Mesenchymal stem cell (in vitro differentiated cells and primary cell): ENCODE results near the gene DPYD.

Experiments used
- DNase-seq: peaks from one replicate; pipeline ENCODE4 v3.0.0-alpha.2; 2013
- H2AFZ ChIP-seq: one replicate; pipeline ENCODE4 v1.6.1; 2013; ENCODE audit warnings: low read depth, mild to moderate bottlenecking, control low read depth, inconsistent platforms, low read length, moderate library complexity
- H2AK5ac ChIP-seq: 2 replicates; pipeline ENCODE4 v1.6.1; 2013; ENCODE audit warnings: low read length, moderate library complexity, mild to moderate bottlenecking, inconsistent platforms; ENCODE audit not compliant: severe bottlenecking
- H2BK120ac ChIP-seq: one replicate; pipeline ENCODE4 v1.6.1; 2013; ENCODE audit warnings: low read depth, mild to moderate bottlenecking, inconsistent platforms, low read length, moderate library complexity
- H2BK12ac ChIP-seq, 2 experiments: one replicate each; pipeline ENCODE4 v1.6.1; 2013; ENCODE audit warnings: inconsistent platforms in 2 of 2, low read length in 2 of 2, mild to moderate bottlenecking in 2 of 2, moderate library complexity in 2 of 2, control low read depth in 1 of 2
- H2BK15ac ChIP-seq: one replicate; pipeline ENCODE4 v1.6.1; 2013; ENCODE audit warnings: mild to moderate bottlenecking, low read depth, inconsistent platforms; ENCODE audit not compliant: poor library complexity, severe bottlenecking
- H2BK5ac ChIP-seq: 2 replicates; pipeline ENCODE4 v1.6.1; 2013; ENCODE audit warnings: low read depth, mild to moderate bottlenecking, low read length, control low read depth, inconsistent platforms; ENCODE audit not compliant: poor library complexity, severe bottlenecking
- H3K14ac ChIP-seq, 2 experiments: one replicate each; pipeline ENCODE4 v1.6.1; 2013; ENCODE audit warnings: inconsistent platforms in 2 of 2, low read length in 2 of 2, control low read depth in 1 of 2, mild to moderate bottlenecking in 1 of 2, moderate library complexity in 1 of 2
- H3K18ac ChIP-seq, 2 experiments: one replicate each; pipeline ENCODE4 v1.6.1; 2013; ENCODE audit warnings: inconsistent platforms in 2 of 2, low read length in 2 of 2, control low read depth in 1 of 2, low read depth in 1 of 2, mild to moderate bottlenecking in 1 of 2
- H3K23ac ChIP-seq, 2 experiments: one replicate each; pipeline ENCODE4 v1.6.1; 2013; ENCODE audit warnings: inconsistent platforms in 2 of 2, low read length in 2 of 2, mild to moderate bottlenecking in 2 of 2, moderate library complexity in 2 of 2, control low read depth in 1 of 2
- H3K27ac ChIP-seq: 2 replicates; pipeline ENCODE4 v1.5.1; 2013; ENCODE audit warnings: mild to moderate bottlenecking, moderate library complexity, low read length, control low read depth, inconsistent platforms; ENCODE audit not compliant: poor library complexity, severe bottlenecking
- H3K27me3 ChIP-seq, 2 experiments: 2 replicates each; pipeline versions ENCODE4 v1.6.1 to v1.7.0; 2013; ENCODE audit warnings: low read length in 2 of 2, mild to moderate bottlenecking in 2 of 2, moderate library complexity in 2 of 2, control low read depth in 1 of 2, inconsistent platforms in 1 of 2; ENCODE audit not compliant: control insufficient read depth in 1 of 2, insufficient read depth in 1 of 2
- H3K36me3 ChIP-seq, 2 experiments: 2 replicates each; pipeline versions ENCODE4 v1.6.1 to v1.7.0; 2013; ENCODE audit warnings: low read length in 2 of 2, control low read depth in 1 of 2, inconsistent platforms in 1 of 2, low read depth in 1 of 2, mild to moderate bottlenecking in 1 of 2; ENCODE audit not compliant: insufficient read depth in 2 of 2, control insufficient read depth in 1 of 2
- H3K4ac ChIP-seq, 2 experiments: one replicate each; pipeline ENCODE4 v1.6.1; 2013; ENCODE audit warnings: inconsistent platforms in 2 of 2, low read length in 2 of 2, mild to moderate bottlenecking in 2 of 2, moderate library complexity in 2 of 2, control low read depth in 1 of 2, low read depth in 1 of 2
- H3K4me1 ChIP-seq: 2 replicates; pipeline ENCODE4 v1.6.1; 2013; ENCODE audit warnings: low read depth, low read length, control low read depth; ENCODE audit not compliant: control insufficient read depth, insufficient read depth
- H3K4me2 ChIP-seq: 2 replicates; pipeline ENCODE4 v1.6.1; 2013; ENCODE audit warnings: low read length, mild to moderate bottlenecking, inconsistent platforms; ENCODE audit not compliant: poor library complexity, severe bottlenecking
- H3K4me3 ChIP-seq, 2 experiments: 2 replicates each; pipeline versions ENCODE4 v1.5.1 to v1.7.0; 2013; ENCODE audit warnings: low read length in 2 of 2, mild to moderate bottlenecking in 2 of 2, control low read depth in 1 of 2, low read depth in 1 of 2; ENCODE audit not compliant: insufficient read depth in 1 of 2
- H3K79me1 ChIP-seq: replicated peaks from 2 replicates; pipeline ENCODE4 v1.6.1; 2013; ENCODE audit warnings: mild to moderate bottlenecking, control low read depth, low read length, inconsistent platforms; ENCODE audit not compliant: poor library complexity, severe bottlenecking
- H3K9ac ChIP-seq: 2 replicates; pipeline ENCODE4 v1.7.0; 2013; ENCODE audit warnings: mild to moderate bottlenecking, low read length, moderate library complexity
- H3K9me3 ChIP-seq: 2 replicates; pipeline ENCODE4 v1.7.0; 2013; ENCODE audit warnings: mild to moderate bottlenecking, low read length; ENCODE audit not compliant: control insufficient read depth
- H4K8ac ChIP-seq: one replicate; pipeline ENCODE4 v1.6.1; 2013; ENCODE audit warnings: inconsistent platforms, mild to moderate bottlenecking, low read length, moderate library complexity
- H4K91ac ChIP-seq: one replicate; pipeline ENCODE4 v1.6.1; 2013; ENCODE audit warnings: mild to moderate bottlenecking, low read length, inconsistent platforms
- WGBS: methylation state at CpG from one replicate; pipeline ENCODE4 v1.1.7; 2013; ENCODE audit warnings: mixed read lengths; 5-methylcytosine and 5-hydroxymethylcytosine counted together

The DPYD gene

DNA sequence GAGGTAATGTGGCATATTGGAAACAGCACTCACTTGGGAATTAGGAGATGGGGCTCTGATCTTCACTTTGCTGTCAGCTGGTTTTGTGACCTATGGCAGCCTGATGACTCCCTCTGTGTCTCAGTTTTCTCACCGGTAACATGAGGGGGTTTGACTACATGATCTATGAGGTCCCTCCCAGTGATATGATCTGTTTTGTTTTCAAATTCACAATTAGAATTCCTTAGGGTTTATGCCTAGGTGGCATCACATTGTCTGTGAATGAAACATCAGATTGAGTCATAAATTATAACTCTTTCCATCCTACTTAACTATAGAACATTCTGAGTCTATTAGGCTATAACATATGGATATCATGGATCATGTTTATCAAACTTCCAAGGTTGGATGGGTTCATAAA is 812.7 kb downstream of the DPYD start:
- Histone ChIP-seq H2BK120ac (no peak overlapping the region), H2AFZ (no peak overlapping the region), H3K14ac (no peak overlapping the region), H2BK5ac (no peak overlapping the region), H3K23ac (no peak overlapping the region), H3K4me3 (no peak overlapping the region), H3K4me1 (no peaks in the 10 kb centered on the region), H3K4ac (no peak overlapping the region), H2BK15ac (peak overlapping the region; percentile 7), H3K79me1 (no peaks in the 10 kb centered on the region), H3K9me3 (peaks cover 18% of the 10 kb centered on the region), H3K36me3 (peaks cover 0 to 11% of the 10 kb centered on the region in 2 experiments), H2BK12ac (no peak overlapping the region), H3K18ac (no peak overlapping the region), H4K8ac (no peak overlapping the region), H3K27me3 (no peaks in the 10 kb centered on the region), H3K27ac (no peak overlapping the region), H3K9ac (no peak overlapping the region), H3K4me2 (no peak overlapping the region), H2AK5ac (no peak overlapping the region), H4K91ac (no peak overlapping the region)
- 44% methylated on average over 1 of the region's 1 CpG for WGBS
- DNase-seq = no peak

DNA sequence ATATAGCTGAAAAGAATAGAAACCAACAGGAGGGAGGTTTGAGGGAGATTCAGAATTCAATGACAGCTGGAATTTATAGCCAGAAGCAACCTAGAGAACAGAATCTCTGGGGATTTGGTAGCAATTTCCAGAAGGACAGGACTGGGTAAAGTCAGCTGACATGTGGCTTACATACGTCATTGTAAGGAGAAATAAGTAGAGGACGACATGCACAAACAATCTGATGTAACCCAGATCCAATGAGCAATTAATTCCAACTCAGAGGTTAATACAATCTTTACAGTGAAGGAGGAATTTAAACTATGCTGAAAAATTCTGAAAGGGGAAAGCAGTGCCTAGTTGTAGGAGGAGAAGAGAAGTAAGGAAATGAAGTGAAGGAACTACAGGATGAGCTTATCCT is 815.3 kb downstream of the DPYD start:
- no peak overlapping the region for H2BK15ac ChIP-seq

DNA sequence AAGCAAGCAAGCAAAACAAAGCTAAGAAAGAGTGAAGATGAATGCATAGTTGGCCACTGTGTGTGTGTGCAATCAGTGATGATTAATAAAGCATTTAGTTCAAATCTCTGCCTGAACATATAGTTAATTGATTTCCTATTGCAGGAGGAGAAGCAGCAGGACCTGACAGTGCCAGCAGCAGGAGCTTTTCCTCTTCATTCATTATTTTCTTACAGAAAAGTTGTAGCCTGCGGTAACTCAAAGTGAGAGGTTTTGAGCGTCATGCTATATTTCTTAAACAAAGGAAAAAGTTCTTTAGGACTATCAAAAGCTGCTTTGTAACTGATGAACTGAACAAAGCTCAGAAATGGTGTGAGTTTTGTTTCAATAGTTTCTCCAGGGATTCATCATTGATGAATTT is 819.3 kb downstream of the DPYD start:
- H2BK5ac ChIP-seq = no peak overlapping the region
- no peaks in the 10 kb centered on the region for H3K27me3 ChIP-seq
- 86% methylated on average over 2 of the region's 2 CpGs for WGBS
- no peak overlapping the region for H2AK5ac ChIP-seq
- H4K91ac ChIP-seq = no peak overlapping the region
- no peak overlapping the region for H3K4me2 ChIP-seq
- no peak overlapping the region for H2BK120ac ChIP-seq
- no peak overlapping the region for H3K14ac ChIP-seq
- H4K8ac ChIP-seq = no peak overlapping the region
- H2BK12ac ChIP-seq = no peak overlapping the region
- H3K4me3 ChIP-seq = no peak overlapping the region
- peaks cover 0 to 20% of the 10 kb centered on the region in 2 experiments for H3K36me3 ChIP-seq
- H2BK15ac ChIP-seq = no peak overlapping the region
- no peak overlapping the region for H2AFZ ChIP-seq
- H3K9ac ChIP-seq = no peak overlapping the region
- H3K9me3 ChIP-seq = peaks cover 18% of the 10 kb centered on the region
- H3K18ac ChIP-seq = no peak overlapping the region
- no peak overlapping the region for H3K4ac ChIP-seq
- H3K4me1 ChIP-seq = no peaks in the 10 kb centered on the region
- H3K79me1 ChIP-seq = no peaks in the 10 kb centered on the region
- no peak overlapping the region for H3K27ac ChIP-seq
- H3K23ac ChIP-seq = no peak overlapping the region
- no peak for DNase-seq

More for the DNA sequence above, 815.3 kb downstream of the DPYD start:
- Histone ChIP-seq H3K14ac (no peak overlapping the region), H3K27ac (no peak overlapping the region), H2AFZ (no peak overlapping the region), H3K79me1 (no peaks in the 10 kb centered on the region), H3K36me3 (peaks cover 0 to 7% of the 10 kb centered on the region in 2 experiments), H3K4me2 (no peak overlapping the region), H2BK5ac (no peak overlapping the region), H4K91ac (no peak overlapping the region), H3K9me3 (peaks cover 18% of the 10 kb centered on the region), H2BK120ac (no peak overlapping the region), H3K18ac (no peak overlapping the region), H2AK5ac (no peak overlapping the region), H2BK12ac (no peak overlapping the region), H3K4ac (no peak overlapping the region), H3K27me3 (no peaks in the 10 kb centered on the region), H3K4me3 (no peak overlapping the region), H3K4me1 (no peaks in the 10 kb centered on the region), H3K23ac (no peak overlapping the region), H3K9ac (no peak overlapping the region), H4K8ac (no peak overlapping the region)
- 60% methylated on average over 1 of the region's 2 CpGs for WGBS
- peak; percentile 47 for DNase-seq

DNA sequence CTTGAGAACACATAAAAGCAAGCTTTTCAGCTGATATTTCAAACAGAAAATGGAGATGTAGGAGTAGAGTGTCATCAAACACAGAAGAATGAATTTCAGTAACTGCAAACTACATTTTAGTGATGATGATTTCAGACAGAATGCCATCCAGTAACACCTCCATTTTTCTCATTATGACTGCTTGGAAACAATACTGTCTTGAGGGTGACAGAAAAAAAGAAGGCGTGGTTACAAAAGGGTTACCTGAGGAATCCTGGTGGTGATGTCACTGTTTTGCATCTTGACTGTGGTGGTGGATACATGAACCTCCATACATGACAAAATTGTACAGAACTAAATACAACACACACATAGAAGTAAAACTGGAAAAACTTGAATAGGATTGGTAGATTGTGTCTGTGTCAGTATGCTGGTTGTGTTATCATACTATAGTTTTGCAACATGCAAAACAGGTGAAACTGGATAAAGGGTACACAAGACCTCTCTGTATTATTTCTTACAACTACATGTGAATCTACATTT is 823.4 kb downstream of the DPYD start:
- Histone ChIP-seq H2BK5ac (no peak overlapping the region), H2AK5ac (no peak overlapping the region), H3K79me1 (no peaks in the 10 kb centered on the region), H3K36me3 (peaks cover 0 to 15% of the 10 kb centered on the region in 2 experiments), H3K9ac (no peak overlapping the region), H3K23ac (no peak overlapping the region), H2BK15ac (no peak overlapping the region), H4K91ac (no peak overlapping the region), H3K27ac (no peak overlapping the region), H4K8ac (no peak overlapping the region), H2BK120ac (no peak overlapping the region), H3K18ac (no peak overlapping the region), H3K4ac (no peak overlapping the region), H3K27me3 (no peaks in the 10 kb centered on the region), H3K4me1 (no peaks in the 10 kb centered on the region), H3K9me3 (no peaks in the 10 kb centered on the region), H2AFZ (no peak overlapping the region), H3K14ac (no peak overlapping the region), H3K4me2 (no peak overlapping the region), H3K4me3 (no peak overlapping the region), H2BK12ac (no peak overlapping the region)
- no CpG with 5 or more reads among the region's 1 CpG for WGBS
- DNase-seq = no peak
